GM21423 (cell line): ENCODE results near the gene NKTR.
A peak's percentile ranks its signal among the peaks of the same experiment; 100 is the strongest.
"Not testable (repeated sequence)": the region's sequence is repeated elsewhere in the genome, so short reads cannot be mapped to it uniquely, and the experiment has no call there.

Experiments
- ATAC-seq: cut with Tn5 transposase; IDR thresholded peaks from one replicate; pipeline ENCODE4 v1.9.1; 2021; ENCODE audit warnings: mild to moderate bottlenecking, moderate library complexity; ENCODE audit not compliant: unreplicated experiment

Gene NKTR

DNA sequence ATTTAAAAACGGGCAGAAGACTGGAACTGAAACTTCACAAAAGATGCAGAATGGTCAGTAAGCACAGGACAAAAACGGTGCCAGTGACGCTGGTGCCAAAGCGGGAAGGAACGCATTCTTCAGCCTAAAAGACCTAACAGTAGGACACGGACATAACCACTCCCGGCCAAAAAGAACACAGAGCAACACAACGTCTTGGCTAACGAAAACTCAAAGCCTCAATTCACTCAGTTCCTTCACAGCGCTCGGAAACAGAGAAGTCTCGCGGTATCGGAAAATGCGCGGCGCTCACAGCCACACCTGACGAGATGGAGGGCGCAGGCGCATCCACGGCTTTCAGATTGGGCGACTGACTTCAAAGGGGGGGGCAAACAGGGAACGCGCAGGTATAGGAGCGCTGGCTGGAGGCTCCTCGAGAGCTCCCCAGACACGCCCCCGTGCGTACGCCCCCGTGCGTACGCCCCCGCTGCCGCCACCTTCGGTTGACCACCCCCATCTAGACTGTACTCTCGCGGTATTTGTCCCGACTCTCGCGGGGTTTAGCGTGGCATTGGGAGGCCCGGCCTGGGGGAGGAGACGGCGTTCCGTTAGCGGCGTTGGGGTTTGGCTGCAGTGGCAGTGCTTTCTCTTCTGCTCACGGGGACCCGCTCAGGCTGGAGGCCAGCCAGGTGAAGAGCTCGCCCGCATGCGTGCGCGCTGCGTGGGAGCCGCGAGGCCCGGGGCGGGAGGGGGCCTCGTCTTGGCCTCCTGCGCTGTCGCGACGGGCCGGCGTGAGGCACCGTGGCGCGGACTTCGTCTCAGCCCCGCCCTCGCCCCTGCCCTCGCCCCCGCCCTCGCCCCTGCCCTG lies at the start of gene NKTR:
TSS of gene NKTR (plus strand) at position 576 of the 847 bp plus-strand sequence. CDS start 321 bp downstream, outside the sequence.
- ATAC-seq: peak; percentile 88

DNA sequence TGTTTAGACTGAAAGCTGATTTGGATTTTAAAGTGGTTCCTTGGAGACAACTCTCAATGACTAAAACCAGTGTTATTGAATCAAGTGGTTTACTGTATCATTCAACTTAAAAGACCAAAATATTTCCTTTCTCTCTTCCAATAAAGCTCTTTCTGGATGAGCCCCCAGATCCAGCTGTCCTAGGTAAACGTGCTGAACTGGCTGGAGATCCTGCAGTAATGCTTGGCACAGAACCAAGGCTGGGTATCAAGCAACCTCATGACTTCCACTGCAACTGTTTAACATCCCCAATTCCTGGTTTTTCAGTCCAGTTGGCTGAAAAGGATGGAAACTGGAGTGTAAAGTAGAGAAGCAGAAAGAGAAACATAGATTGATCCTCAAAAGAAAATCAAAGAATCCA lies 47.7 kb upstream of the NKTR start:
- no peak for ATAC-seq

DNA sequence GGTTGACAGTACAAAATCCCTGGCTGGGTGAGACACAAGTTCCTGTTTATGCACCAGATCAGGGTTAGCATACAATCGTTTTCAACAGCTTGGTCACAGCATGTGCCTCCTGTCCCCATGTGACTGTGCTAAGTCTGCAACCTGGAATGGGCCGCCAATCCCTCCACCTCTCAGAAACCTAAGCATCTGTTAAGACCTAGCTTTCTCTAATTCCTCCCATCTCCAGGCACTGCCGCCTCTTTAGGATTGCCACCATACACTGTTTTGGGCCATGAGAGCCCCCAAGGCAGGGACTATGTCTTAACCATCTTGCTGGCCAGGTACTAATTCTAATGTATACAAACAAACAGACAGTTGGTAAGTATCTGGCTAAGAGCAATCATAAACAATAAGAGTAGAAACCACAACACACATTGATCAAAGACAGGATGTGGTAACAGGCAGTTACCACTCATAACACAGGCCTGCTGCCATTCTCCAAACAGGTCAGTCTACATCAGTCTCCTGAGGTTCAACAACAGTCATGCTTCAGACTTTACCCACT lies 44.3 kb upstream of the NKTR start:
- ATAC-seq: peak; percentile 83

DNA sequence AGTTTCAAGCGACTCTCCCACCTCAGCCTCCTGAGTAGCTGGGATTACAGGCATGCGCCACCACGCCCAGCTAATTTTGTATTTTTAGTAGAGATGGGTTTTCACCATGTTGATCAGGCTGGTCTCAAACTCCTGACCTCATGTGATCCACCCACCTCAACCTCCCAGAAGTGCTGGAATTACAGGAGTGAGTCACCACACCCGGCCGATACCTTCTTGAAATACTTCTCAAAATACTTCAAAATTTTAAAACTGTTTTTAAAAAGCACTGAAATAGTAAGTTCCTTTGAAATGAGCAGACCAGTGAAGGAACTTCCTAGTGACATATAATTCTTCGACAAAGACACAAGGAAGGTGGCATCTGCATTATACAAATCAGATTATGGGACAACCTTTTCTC lies 43.7 kb upstream of the NKTR start:
- ATAC-seq: not testable (repeated sequence)

DNA sequence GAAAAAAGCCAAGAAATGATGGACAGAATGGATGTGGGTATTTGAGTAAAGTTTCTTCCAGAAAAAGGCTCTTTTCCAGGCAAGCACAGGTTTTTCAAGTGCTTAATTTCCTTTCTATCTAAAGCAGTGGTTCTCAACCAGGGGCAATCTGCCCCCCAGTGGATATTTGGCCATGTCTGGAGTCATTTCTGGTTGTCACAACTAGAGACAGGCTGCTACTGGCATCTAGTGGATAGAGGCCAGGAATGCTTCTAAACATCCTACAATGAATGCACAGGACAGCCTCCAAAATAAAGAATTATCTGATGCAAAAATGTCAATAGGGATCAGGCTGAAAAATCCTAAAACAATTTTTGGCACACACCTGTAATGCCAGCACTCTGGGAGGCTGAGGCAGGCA lies 42.6 kb upstream of the NKTR start:
- no peak for ATAC-seq

DNA sequence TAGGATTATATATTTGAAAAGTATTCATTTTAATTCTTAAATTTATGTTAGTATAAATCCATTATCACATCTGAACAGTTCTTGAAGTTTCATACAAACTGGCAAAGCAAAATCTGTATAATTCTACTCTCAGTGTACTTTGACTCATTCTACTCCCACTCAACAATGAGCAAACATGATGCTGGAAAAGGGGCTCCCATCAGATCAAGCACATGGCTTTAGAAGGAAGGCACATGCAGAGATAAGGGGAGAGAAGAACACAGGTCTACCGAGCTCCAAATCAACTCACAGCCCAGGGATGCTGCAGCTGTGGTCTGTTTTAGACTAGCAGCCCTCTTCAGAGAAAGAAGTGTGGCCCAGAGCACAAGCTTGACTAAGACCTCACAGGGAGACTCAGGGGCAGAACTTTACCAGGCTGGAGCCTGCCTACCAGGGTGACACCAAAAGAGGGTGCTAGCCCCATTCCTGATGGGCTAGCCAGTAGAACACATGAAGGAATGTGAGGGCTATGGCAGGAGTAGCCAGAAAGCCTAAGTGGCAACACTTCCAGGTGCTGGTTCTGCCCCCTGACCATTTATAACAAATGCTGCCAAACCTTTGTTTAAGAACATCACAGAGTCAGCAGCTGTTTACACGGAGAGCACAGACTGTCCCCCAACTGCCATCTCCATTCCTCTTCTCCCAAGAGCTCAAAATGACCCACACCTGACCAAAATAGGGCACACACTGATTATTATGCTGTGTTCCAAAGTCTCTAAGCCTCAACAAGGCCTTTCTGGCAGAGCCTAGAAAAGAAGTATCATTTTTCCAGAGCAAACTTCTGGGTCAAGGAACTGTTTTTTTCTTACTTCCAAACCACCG lies 38.2 kb upstream of the NKTR start:
- no peak for ATAC-seq

DNA sequence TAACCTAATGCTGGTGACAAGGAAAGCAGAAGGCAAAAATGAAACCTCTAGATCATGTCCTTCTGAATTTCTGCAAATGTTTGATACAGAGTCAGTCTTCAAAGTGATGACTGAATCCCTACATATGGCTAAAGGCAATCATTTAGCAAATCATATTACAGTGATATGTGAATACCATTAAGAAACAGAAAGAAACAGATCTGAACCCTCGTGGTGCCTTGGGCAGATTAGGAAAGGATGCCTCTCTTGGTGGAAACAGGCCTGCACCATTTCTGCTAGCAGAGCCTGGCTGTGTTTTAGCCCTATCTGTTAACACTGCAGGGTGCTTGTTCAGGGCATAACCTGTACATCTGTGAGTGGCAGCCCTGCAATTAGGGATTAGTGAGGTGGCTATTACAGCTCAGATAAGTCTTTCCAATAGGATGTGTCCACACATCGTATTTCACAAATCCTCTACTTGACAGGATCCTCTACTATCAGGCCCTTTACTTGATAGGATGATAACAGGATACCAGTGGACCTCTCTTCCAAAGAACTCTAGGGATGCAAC lies 30.8 kb upstream of the NKTR start:
- no peak for ATAC-seq

DNA sequence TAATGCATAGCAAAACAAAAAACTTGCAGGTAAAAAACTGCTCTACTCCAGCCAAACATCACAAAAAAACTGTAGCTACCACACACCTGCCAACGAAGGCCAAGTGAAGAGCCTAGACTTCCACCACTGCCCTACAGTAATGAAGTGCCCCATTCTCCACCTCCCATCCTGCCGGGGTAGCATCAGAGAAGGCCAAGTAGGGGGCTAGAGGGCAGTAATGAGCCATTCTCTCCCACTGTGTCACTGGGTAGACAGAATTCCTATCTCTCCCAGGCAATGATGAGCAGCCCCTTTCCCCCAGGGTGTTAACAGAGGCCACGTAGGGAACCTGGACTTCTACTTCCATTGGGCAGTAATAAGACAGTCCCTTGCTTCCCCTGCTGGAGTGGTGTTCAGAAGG lies 28.2 kb upstream of the NKTR start:
- no peak for ATAC-seq

DNA sequence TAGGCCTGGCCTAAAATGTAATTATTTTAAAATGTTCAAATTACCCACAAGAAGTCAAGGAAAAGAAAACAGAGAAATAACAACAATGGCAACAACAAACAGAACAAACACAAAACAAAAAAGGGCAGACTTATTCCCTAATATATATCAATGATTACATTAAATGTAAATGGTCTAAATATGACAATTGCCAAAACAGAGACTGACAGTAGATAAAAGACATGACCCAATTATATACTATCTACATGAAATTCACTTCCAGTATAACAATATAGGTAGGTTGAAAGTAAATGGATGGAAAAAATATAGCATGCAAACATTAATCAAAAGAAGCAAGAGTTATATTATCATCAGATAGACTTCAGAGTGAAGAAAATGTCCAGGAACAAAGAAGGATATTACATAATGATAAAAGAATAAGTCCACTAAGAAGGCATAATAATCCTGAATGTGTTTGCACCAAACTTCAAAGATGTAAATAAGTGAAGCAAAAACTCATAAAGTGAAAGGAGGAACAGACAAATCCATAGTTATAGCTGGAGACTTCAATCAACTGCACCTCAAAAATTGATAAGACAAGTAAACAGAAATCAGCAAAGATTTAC lies 25.2 kb upstream of the NKTR start:
- ATAC-seq: no peak

DNA sequence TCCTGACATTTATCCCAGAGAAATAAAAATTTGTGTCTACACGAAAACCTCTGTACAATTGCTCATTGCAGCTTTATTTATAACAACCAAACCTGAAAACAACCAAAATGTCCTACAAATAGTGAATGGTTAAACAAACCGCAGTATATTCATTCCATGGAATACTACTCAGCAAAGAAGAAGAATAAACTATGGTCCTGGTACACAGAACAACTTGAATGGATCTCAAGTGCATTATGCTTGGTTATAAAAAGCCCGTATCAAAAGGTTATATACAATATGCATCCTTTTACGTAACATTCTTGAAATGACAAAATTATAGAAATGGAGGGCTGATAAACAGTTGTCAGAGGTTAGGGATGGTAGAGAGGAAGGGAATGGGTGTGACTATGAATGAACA lies 22.4 kb upstream of the NKTR start:
- ATAC-seq: no peak

DNA sequence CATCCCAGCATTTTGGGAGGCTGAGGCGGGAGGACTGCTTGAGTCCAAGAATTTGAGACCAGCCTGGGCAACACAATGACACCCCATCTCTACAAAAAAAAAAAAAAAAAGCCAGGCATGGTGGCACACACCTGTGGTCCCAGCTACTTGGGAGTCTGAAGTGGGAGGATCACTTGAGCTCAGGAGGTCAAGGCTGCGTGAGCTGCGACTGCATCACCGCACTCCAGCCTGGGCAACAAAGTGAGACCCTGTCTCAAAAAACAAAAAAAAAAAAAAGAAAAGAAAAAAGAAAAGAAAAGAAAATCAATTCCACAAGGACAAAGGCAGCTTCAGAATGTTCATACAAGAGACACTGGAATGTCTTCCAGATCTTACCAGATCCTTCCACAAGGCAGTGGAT lies 21.1 kb upstream of the NKTR start:
- ATAC-seq: not testable (repeated sequence)

DNA sequence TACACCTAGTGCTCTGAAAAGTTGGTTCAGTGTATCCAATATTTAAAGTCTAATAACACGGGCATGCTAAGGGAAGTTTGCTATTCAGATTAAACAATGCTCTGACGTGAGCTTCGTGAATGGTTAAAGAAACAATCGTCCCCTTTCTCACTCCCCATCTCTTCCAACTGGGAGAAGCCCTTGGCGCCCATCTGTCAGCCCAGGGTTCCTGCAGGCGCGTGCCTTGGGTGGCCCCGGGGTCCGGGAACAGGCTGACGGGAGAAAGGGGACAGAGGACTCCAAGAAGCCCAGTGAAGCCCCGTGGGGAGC lies 19.1 kb upstream of the NKTR start:
- ATAC-seq: no peak

DNA sequence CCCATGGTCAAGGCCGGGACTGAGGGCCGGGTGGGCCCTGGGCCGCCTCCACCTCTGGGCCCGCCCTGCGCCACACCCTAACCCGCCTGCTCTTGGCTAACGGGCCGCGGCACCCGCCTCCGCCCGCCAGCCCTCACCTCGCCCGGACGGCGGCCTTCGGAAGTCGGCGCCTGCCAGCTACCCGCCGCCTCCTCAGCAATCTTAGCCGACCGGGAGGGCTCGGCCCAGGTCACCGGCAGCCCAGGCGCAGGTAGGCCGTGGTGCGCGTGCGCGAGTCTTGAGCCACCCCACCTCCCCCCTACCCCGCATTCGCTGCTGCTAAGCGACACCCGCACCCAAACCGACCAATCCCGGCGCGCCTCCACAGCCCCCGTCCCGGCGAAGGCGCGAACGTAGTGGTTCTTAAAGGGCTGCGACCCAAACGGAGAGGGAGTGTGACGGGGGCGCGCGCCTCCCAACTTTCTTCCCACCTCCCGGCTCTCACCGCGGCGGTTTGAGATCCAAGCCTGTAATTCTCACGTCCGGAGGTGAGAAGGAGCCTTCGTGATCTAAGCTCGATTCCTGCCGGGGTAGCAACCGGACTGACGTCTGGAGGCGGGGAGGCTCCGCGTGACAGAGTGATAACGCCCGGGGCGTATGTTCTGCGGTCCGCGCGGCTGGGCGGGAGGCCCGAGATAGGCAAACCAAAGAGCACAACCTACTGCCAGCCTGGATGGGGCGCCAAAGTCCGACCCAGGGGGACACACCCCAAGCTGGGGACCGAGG lies 18.6 kb upstream of the NKTR start, which contains the start of gene SEC22C:
TSS of gene SEC22C (minus strand) at position 259 of the 765 bp plus-strand sequence. CDS start 12,921 bp downstream, outside the sequence.
- peak; percentile 88 for ATAC-seq

DNA sequence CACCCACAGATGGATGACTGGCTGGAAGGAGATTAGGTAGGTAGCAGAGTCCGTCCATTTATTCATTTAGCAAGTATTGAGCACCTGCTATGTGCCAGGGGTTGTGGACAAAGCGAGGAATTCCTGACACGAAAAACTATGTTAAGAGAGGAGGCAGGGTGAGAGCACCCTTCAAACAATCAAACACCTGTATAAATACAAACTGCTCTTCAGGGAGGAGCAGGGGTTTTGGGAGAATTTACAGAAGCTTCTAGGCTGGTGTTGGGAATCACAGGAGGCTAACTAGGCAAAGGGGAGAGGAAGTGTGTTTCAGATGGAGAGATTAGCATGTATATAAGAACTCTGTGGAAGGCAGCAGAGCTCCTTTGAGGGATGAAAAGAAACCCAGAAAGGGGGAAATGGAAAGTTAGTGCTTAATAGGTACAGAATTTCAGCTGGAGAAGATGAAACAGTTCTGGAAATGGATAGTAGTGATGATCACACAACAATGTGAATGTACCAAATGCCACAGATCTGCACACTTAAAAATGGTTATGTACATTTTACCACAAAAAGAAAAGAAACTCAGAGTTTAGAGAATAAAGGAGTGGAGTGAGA lies 17.9 kb upstream of the NKTR start:
- no peak for ATAC-seq

DNA sequence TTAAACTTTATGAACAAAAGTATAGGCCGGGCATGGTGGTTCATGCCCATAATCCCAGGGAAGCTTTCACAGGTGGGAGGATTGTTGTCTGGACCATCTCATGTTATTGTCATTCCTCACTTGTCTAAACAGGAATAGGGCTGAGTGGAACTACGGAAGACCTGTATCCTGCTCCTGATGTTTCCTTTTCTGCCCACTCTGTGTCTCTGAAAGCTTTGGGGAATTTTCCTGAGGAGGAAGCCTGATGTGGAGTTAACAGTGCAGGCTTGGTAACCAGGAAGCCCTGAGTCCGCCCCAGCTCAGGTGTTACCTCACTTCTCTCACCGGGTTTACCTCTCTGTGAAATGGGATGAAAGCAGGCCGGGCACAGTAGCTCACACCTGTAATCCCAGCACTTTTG lies 11.9 kb upstream of the NKTR start:
- no peak for ATAC-seq

DNA sequence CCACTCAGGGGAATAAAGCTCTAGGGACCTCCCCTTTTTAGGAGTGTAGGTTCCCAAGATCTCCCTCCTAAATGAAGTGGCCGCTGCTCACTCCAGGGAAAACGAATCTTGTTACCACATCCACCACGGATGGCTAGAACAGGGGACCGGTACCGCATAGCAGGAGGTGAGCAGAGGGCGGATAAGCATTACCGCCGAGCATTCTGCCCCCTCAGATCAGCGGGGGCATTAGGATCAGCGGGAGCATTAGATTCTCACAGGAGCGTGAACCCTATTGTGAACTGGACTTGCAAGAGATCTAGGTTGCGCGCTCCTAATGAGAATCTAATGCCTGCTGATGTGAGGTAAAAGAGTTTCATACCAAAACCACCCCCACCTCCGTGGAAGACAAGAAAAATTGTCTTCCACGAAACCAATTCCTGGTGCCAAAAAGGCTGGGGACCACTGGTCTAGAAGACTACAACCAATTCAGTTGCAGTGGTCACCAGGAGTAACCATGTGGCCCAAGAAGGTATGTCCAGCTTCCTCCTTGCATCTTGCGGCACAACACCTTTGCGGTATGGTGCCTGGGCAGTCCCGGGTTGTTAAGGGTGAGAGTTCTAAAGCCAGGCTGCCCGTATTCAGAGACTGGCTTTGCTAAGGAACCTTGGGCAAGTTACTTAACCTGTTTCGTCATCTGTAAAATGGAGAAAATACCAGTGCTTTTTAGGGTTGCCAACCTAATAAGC lies 10.9 kb upstream of the NKTR start:
- ATAC-seq: no peak

DNA sequence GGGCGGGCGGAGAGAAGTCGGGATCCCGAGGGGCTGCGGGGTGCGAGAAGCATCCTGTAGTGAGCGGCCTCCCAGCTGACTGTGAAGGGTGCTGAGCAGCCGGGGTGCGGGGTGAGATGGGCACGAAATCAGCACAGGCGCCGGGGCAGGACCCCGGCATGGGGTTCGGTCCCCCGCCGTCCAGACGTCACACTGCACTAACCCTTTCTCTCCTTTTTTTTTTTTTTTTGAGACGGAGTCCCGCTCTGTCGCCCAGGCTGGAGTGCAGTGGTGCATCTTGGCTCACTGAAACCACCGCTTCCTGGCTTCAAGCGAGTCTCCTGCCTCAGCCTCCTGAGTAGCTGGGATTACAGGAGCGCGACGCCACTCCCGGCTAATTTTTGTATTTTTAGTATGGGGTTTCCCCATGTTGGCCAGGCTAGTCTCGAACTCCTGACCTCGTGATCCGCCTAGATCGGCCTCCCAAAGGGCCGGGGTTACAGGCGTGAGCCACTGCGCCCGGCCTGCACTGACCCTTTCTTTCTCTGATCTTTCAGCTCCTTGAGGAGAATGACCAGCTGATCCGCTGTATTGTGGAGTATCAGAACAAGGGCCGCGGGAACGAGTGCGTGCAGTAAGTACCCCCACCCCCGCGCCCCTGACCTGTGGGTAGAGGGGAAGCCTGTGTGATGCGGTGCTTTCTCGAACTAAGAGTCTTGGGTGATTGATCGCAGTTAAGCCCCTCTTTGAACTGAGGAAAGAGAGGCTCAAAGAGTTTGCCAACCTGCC lies 9.3 kb upstream of the NKTR start:
- no peak for ATAC-seq

DNA sequence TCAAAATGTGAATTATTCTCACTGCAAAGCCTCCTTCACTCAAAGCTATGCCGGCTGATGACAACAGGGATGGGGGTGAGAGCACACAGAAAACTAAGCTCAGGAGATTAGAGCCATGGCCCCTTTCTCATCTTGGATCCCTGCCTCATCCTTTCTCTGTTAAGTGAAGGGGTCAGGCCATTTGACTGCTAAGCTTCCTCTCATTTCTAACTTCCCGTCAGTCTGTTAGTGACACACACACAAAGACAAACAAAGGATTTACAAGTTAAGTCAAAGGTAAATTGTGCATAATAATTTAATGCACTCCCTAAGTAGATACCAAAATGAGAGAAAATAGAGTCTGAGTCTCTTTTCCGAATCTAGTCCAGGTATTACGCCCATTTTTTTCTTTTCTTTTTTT lies 8.7 kb upstream of the NKTR start:
- ATAC-seq: no peak

DNA sequence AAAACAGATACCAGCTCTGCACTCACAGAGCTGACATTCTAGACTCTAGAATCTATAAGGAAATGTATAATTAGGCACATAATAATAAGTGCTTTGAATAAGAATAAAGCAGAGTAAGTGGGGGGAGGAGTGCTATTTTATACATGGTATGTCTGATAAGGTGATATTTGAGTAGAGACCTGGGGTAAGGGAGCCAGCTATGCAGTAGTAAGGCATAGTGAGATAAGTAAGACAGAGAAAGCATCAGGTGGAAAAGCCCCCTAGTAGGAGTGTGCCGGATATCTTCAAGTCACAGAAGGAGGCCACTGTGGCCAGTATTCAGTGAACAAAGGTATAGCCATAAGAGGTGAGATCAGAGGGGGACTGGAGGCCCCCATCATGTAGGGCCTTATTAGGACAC lies 6.9 kb upstream of the NKTR start:
- no peak for ATAC-seq
